Stimulated activated CD4-positive, alpha-beta T cell treated with anti-CD3 and anti-CD28 coated beads, Interleukin-12 subunit alpha, Interleukin-12 subunit beta, amount 100 ng/mL, for 24 hours (primary cell): Measurements from ENCODE around the gene TTC3.
A peak's percentile ranks its signal among the peaks of the same experiment; 100 is the strongest.
"Not testable (repeated sequence)": the region's sequence is repeated elsewhere in the genome, so short reads cannot be mapped to it uniquely, and the experiment has no call there.

Source experiments
- DNase-seq, 2 experiments: peaks; one replicate each; pipeline ENCODE4 v3.0.0-alpha.2; 2020; ENCODE audit warnings: low read depth in 2 of 2

TTC3 gene

GRCh38 chr21:37196847-37197246 lies 123.8 kb downstream of the TTC3 start:
- DNase-seq, result no peak

GRCh38 chr21:37197746-37198145 lies 124.7 kb downstream of the TTC3 start:
- DNase-seq, result no peak

- no peak for DNase-seq
These were observed 126.2 kb downstream of the TTC3 start for GRCh38 chr21:37199057-37199924.

GRCh38 chr21:37200641-37201480 lies 127.8 kb downstream of the TTC3 start:
- no peak for DNase-seq

GRCh38 chr21:37202221-37203110 lies 129.4 kb downstream of the TTC3 start:
- DNase-seq, result no peak

- no peak for DNase-seq
These were observed 131.5 kb downstream of the TTC3 start for GRCh38 chr21:37204580-37204979.

GRCh38 chr21:37206496-37206895 lies 133.4 kb downstream of the TTC3 start:
- no peak for DNase-seq

- DNase-seq, result no peak
These were observed 134.5 kb downstream of the TTC3 start for GRCh38 chr21:37207441-37208009.

GRCh38 chr21:37208056-37208721 lies 135.1 kb downstream of the TTC3 start:
- DNase-seq, result peak in 1 of 2 experiments; percentile 13

- DNase-seq, result no peak
These were observed 135.7 kb downstream of the TTC3 start for GRCh38 chr21:37208741-37209225.

- DNase-seq, result no peak
These were observed 137.1 kb downstream of the TTC3 start for GRCh38 chr21:37210130-37210529.

GRCh38 chr21:37210799-37211198 lies 137.7 kb downstream of the TTC3 start:
- DNase-seq, result no peak

- DNase-seq, result no peak
These were observed 141.9 kb downstream of the TTC3 start for GRCh38 chr21:37214952-37215351.

- no peak for DNase-seq
These were observed 146.8 kb downstream of the TTC3 start for GRCh38 chr21:37219761-37220432.

- peak in 1 of 2 experiments; percentile 19 for DNase-seq
These were observed 147.5 kb downstream of the TTC3 start for GRCh38 chr21:37220433-37220980.

GRCh38 chr21:37220981-37221664 lies 148.1 kb downstream of the TTC3 start:
- peak; percentile 92 to 97 for DNase-seq

- DNase-seq, result not testable (repeated sequence)
These were observed 149.2 kb downstream of the TTC3 start for GRCh38 chr21:37222248-37222647.

GRCh38 chr21:37223804-37224345 lies 150.8 kb downstream of the TTC3 start:
- no peak for DNase-seq
